Neural cell (in vitro differentiated cells): ENCODE data around the gene ZNF648. TPM values are rescaled to one million over a fixed set of nuclear protein-coding genes. Genes with fewer than 3 reads are reported as not detected.

ENCODE experiments used
- H2AFZ ChIP-seq: fragments of 200-600, 300-800 bp; sonication (generic), shearing (Covaris generic); 2 replicates; pipeline ENCODE4 v1.6.0; 2014; ENCODE audit warnings: low read depth, mild to moderate bottlenecking, antibody characterized with exemption, low read length, moderate library complexity
- H3F3A ChIP-seq: fragments of 200-600 bp; shearing (Covaris generic); 2 replicates; pipeline ENCODE4 v1.6.1; 2016; ENCODE audit warnings: mild to moderate bottlenecking, moderate library complexity, mixed read lengths, antibody characterized with exemption, low read length; ENCODE audit not compliant: insufficient read depth, poor library complexity, severe bottlenecking
- H3K27ac ChIP-seq: fragments of 200-600, 300-800 bp; sonication (generic), shearing (Covaris generic); 2 replicates; pipeline ENCODE4 v1.5.1; 2014; ENCODE audit warnings: mild to moderate bottlenecking, low read length, moderate library complexity
- H3K27me3 ChIP-seq: fragments of 300-800, 200-600 bp; sonication (generic), shearing (Covaris generic); 2 replicates; pipeline ENCODE4 v1.6.0; 2014; ENCODE audit warnings: mild to moderate bottlenecking, low read depth, low read length, moderate library complexity; ENCODE audit not compliant: insufficient read depth
- H3K36me3 ChIP-seq: fragments of 300-800, 200-600 bp; sonication (generic), shearing (Covaris generic); 2 replicates; pipeline ENCODE4 v1.5.1; 2014; ENCODE audit warnings: mild to moderate bottlenecking, antibody characterized with exemption, low read length, moderate library complexity; ENCODE audit not compliant: insufficient read depth
- H3K4me2 ChIP-seq: fragments of 300-800, 200-600 bp; sonication (generic), shearing (Covaris generic); 2 replicates; pipeline ENCODE4 v1.6.0; 2014; ENCODE audit warnings: mild to moderate bottlenecking, low read length
- H3K4me3 ChIP-seq: fragments of 300-800, 200-600 bp; sonication (generic), shearing (Covaris generic); 2 replicates; pipeline ENCODE4 v1.5.1; 2014; ENCODE audit warnings: mild to moderate bottlenecking, low read length, moderate library complexity
- H3K79me2 ChIP-seq: fragments of 200-600 bp; shearing (Covaris generic); replicated peaks from 2 replicates; pipeline ENCODE4 v1.6.0; 2014; ENCODE audit warnings: mild to moderate bottlenecking, low read length, moderate library complexity; ENCODE audit not compliant: insufficient read depth
- H3K9ac ChIP-seq: fragments of 300-800, 200-600 bp; sonication (generic), shearing (Covaris generic); 2 replicates; pipeline ENCODE4 v1.6.1; 2016; ENCODE audit warnings: mild to moderate bottlenecking, low read length, mixed read lengths
- H3K9me2 ChIP-seq: fragments of 200-600 bp; shearing (Covaris generic); 2 replicates; pipeline ENCODE4 v1.6.1; 2016; ENCODE audit warnings: mild to moderate bottlenecking, low read length, mixed read lengths; ENCODE audit not compliant: insufficient read depth
- H3K9me3 ChIP-seq: fragments of 200-600, 300-800 bp; sonication (generic), shearing (Covaris generic); 2 replicates; pipeline ENCODE4 v1.6.1; 2016; ENCODE audit warnings: mild to moderate bottlenecking, mixed run types, low read length, moderate library complexity, mixed read lengths
- H4K20me1 ChIP-seq: fragments of 200-600 bp; shearing (Covaris generic); 2 replicates; pipeline ENCODE4 v1.6.1; 2016; ENCODE audit warnings: mild to moderate bottlenecking, mixed run types; ENCODE audit not compliant: insufficient read depth
- CTCF ChIP-seq: fragments of 450-650 bp; IDR thresholded peaks from 2 replicates; pipeline ENCODE4 v1.5.1; 2014; ENCODE audit warnings: antibody characterized with exemption, mild to moderate bottlenecking, moderate library complexity; ENCODE audit not compliant: poor library complexity, severe bottlenecking
- EP300 ChIP-seq: fragments of 450-650 bp; conservative IDR thresholded peaks from 2 replicates; pipeline ENCODE4 v1.6.1; 2014; ENCODE audit warnings: antibody characterized with exemption, mild to moderate bottlenecking, moderate library complexity; ENCODE audit not compliant: poor library complexity, severe bottlenecking
- EZH2 ChIP-seq: fragments of 200-600, 300-800 bp; shearing (Covaris generic), sonication (generic); IDR thresholded peaks from 2 replicates; pipeline ENCODE4 v1.6.1; 2014; ENCODE audit warnings: antibody characterized with exemption, low read length, borderline replicate concordance, mild to moderate bottlenecking; ENCODE audit not compliant: insufficient read depth, poor library complexity, severe bottlenecking
- MXI1 ChIP-seq: fragments of 450-650 bp; conservative IDR thresholded peaks from 2 replicates; pipeline ENCODE4 v1.6.1; 2014; ENCODE audit warnings: antibody characterized with exemption, mild to moderate bottlenecking; ENCODE audit not compliant: poor library complexity, severe bottlenecking
- POLR2AphosphoS5 ChIP-seq: IDR thresholded peaks from 2 replicates; pipeline ENCODE4 v1.6.1; 2012
- RAD21 ChIP-seq: fragments of 450-650 bp; conservative IDR thresholded peaks from 2 replicates; pipeline ENCODE4 v1.6.1; 2014; ENCODE audit warnings: antibody characterized with exemption, mild to moderate bottlenecking, moderate library complexity
- REST ChIP-seq: IDR thresholded peaks from 2 replicates; pipeline ENCODE4 v1.6.1; 2012; ENCODE audit warnings: borderline replicate concordance
- SMC3 ChIP-seq: fragments of 450-650 bp; conservative IDR thresholded peaks from 2 replicates; pipeline ENCODE4 v1.6.1; 2014; ENCODE audit warnings: antibody characterized with exemption, mild to moderate bottlenecking, moderate library complexity; ENCODE audit not compliant: poor library complexity
- TAF1 ChIP-seq: IDR thresholded peaks from 2 replicates; pipeline ENCODE4 v1.6.1; 2012; ENCODE audit warnings: low read depth
- polyA plus RNA-seq: library from polyadenylated mRNA; depleted of rRNA; stranded (reverse); fragments of >200 nt; gene quantifications from 2 replicates; pipeline ENCODE4 v1.2.3, GENCODE V29; 2014

Gene ZNF648
- polyA plus RNA-seq, 1 donor from 2014 or later: not detected

GRCh38 chr1:182109771-182110170 lies 48.3 kb upstream of the ZNF648 start:
- no peak overlapping the region for H3K9ac ChIP-seq
- no peaks in the 10 kb centered on the region for H3K9me2 ChIP-seq
- H3K27me3 ChIP-seq: no peaks in the 10 kb centered on the region
- H3K79me2 ChIP-seq: no peaks in the 10 kb centered on the region
- no peaks in the 10 kb centered on the region for H3F3A ChIP-seq
- no peaks in the 10 kb centered on the region for H3K36me3 ChIP-seq
- no peaks in the 10 kb centered on the region for H3K9me3 ChIP-seq
- H3K4me2 ChIP-seq: no peak overlapping the region
- no peak overlapping the region for H2AFZ ChIP-seq
- TF ChIP-seq CTCF (no peak), POLR2AphosphoS5 (no peak), TAF1 (no peak), RAD21 (no peak), SMC3 (no peak), EZH2 (no peak), MXI1 (no peak), REST (no peak), EP300 (no peak)
- no peaks in the 10 kb centered on the region for H4K20me1 ChIP-seq
- no peak overlapping the region for H3K4me3 ChIP-seq
- no peak overlapping the region for H3K27ac ChIP-seq

- no peaks in the 10 kb centered on the region for H3F3A ChIP-seq
- no peak overlapping the region for H2AFZ ChIP-seq
- H3K9ac ChIP-seq: no peak overlapping the region
- H3K4me3 ChIP-seq: no peak overlapping the region
- no peaks in the 10 kb centered on the region for H3K9me2 ChIP-seq
- no peaks in the 10 kb centered on the region for H3K27me3 ChIP-seq
- no peaks in the 10 kb centered on the region for H4K20me1 ChIP-seq
- H3K4me2 ChIP-seq: no peak overlapping the region
- no peaks in the 10 kb centered on the region for H3K9me3 ChIP-seq
- TF ChIP-seq SMC3 (no peak), POLR2AphosphoS5 (no peak), RAD21 (no peak), EZH2 (no peak), TAF1 (no peak), CTCF (no peak), EP300 (no peak), MXI1 (no peak), REST (no peak)
- no peak overlapping the region for H3K27ac ChIP-seq
- no peaks in the 10 kb centered on the region for H3K36me3 ChIP-seq
- no peaks in the 10 kb centered on the region for H3K79me2 ChIP-seq
Observed at GRCh38 chr1:182107209-182107608, 45.7 kb upstream of the ZNF648 start.
